Eye (tissue), 1 donor: ENCODE data around the gene FOXO4.

Source experiments
- DNase-seq: peaks from one replicate; pipeline ENCODE4 v3.0.0-alpha.2; 2015

The FOXO4 gene

GRCh38 chrX:71144651-71145050 lies 49.0 kb downstream of the FOXO4 start, which contains the start of gene NLGN3:
NLGN3 (plus strand) TSS chrX:71144841; CDS start chrX:71147750, 2,909 bp downstream.
- peak; percentile 64 for DNase-seq

GRCh38 chrX:71147496-71148277 lies 52.0 kb downstream of the FOXO4 start:
- no peak for DNase-seq

- no peak for DNase-seq
Observed at GRCh38 chrX:71148278-71148663, 52.6 kb downstream of the FOXO4 start.

- no peak for DNase-seq
Observed at GRCh38 chrX:71151366-71151765, 55.7 kb downstream of the FOXO4 start.
